Left hindlimb (tissue), 1 donor: ENCODE data around the gene ITPRID1.

ENCODE experiments used
- DNase-seq: peaks from one replicate; pipeline ENCODE4 v3.0.0-alpha.2; 2018

Gene ITPRID1

GRCh38 chr7:31642681-31643115 lies 128.8 kb downstream of the ITPRID1 start:
- DNase-seq: no peak

GRCh38 chr7:31646942-31647341 lies 133.1 kb downstream of the ITPRID1 start:
- no peak for DNase-seq

GRCh38 chr7:31647511-31647910 lies 133.6 kb downstream of the ITPRID1 start:
- no peak for DNase-seq

- DNase-seq: no peak
Observed at GRCh38 chr7:31648288-31648687, 134.4 kb downstream of the ITPRID1 start.

DNA sequence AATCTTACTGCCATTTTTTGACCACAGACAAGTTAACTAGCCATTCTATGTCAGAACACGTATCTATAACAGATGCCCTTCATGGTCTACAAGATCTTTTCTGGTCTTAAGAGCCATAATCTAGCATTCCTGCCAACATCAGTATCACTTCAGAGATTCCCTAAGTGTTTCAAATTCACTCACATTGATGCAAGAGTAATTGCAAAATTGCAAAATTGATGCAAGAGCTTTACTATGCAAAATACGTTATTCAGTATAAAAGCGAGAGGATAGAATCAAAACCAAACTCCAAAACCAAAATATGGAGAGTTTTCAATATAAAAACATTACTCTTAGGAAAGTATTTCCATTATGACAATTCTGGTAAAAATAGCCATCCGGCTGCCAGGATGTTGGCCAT lies 135.0 kb downstream of the ITPRID1 start:
- no peak for DNase-seq

GRCh38 chr7:31651234-31652062 lies 137.6 kb downstream of the ITPRID1 start:
- DNase-seq: no peak

GRCh38 chr7:31652063-31652326 lies 138.1 kb downstream of the ITPRID1 start:
- DNase-seq: no peak

GRCh38 chr7:31663072-31663471 lies 149.2 kb downstream of the ITPRID1 start:
- no peak for DNase-seq

DNA sequence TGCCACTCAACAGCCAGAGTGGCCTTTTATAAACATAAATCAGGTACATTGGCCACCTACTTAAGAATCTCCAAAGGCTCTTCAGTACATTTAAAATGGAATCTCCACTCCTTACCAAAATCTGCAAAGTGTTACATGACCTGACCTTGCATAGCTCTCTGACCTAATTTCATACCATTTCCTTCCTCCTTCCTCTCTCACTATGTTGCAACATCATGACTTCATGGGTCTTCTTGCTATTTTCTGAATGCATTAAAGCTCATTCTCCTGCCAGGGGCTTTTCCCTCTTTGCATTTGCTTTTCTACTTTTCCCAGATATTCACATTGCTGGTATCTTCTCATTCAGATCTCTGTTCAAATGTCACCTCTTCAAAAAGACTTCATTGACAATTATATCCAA lies 151.0 kb downstream of the ITPRID1 start:
- no peak for DNase-seq

DNA sequence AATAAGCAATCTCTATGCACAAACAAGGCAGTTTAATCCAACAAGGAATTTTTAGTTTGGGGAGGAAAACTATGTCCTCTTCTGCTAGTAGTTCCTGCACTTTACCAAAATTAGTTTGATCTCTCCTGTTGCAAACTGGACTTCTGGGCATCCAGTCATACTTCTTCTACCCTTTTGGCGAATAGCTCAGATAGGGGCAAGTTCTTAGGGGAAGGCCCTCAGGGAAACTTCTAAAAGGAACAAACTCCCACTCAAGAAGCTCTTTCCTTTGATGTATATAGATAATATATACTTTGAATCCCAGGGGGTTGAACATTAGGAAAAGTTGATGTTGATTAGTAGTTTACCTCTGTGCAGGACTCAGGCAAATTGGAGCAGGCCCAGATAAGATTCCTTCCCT lies 151.7 kb downstream of the ITPRID1 start:
- DNase-seq: no peak

GRCh38 chr7:31669461-31669860 lies 155.6 kb downstream of the ITPRID1 start:
- DNase-seq: no peak

DNA sequence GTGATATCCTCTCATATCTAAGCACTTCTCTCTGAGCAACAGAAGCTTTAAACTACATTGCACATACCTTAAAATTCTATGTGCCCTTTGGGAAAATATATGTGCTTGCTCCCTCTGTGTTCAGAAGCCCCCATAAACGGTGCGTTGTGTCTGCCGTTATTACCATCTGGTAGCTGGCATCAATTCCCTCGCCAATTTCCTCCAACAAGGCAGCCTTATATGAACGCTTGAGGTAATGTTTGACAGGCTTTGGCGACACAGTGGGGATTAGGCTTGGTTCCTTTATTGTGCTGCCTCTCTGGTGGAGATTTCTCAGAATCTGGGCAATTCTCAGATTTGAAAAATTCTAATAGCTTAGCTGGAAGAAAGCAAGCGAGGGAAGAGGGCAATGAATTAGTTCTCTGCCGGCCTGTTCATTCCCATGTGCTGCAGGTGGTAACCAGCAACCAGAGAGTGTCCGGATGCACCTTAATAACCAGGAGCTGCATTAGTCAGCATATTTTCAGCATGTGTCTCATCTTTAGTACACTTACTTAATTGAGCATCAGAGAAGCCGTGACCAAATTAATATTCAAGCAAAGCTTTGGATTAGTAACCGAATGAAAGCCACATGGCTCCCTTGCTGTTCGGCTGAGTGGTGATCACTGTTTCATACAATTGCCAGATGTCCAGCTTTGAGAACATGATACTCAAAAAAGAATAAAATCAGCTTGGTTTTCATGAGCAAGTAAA lies 165.8 kb downstream of the ITPRID1 start:
- DNase-seq: no peak

GRCh38 chr7:31683445-31684225 lies 169.7 kb downstream of the ITPRID1 start:
- DNase-seq: no peak

GRCh38 chr7:31687024-31687748 lies 173.3 kb downstream of the ITPRID1 start, which contains the start of gene PPP1R17:
TSS of gene PPP1R17 (plus strand) at chr7:31687215. CDS start at chr7:31692442, 5,227 bp downstream.
- DNase-seq: no peak

DNA sequence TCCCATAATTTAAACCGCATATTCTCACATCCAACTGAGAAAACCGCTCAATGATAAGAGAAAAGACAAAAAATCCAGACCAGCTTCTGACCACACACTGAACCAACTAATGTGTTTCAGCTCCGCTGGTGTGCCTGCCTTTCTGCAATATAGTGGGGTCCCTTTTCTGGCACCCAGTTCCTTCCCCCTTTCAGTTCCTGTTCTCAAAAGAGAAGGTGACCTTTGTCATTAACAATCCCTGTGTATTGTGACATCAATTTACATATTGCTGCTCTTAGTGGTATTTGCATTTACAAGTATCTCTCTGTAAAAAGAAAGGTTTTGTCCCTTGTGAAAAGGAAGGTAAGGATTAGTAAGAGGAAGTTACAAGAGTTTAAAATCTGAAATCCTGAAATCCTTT lies 174.5 kb downstream of the ITPRID1 start:
- DNase-seq: no peak

DNA sequence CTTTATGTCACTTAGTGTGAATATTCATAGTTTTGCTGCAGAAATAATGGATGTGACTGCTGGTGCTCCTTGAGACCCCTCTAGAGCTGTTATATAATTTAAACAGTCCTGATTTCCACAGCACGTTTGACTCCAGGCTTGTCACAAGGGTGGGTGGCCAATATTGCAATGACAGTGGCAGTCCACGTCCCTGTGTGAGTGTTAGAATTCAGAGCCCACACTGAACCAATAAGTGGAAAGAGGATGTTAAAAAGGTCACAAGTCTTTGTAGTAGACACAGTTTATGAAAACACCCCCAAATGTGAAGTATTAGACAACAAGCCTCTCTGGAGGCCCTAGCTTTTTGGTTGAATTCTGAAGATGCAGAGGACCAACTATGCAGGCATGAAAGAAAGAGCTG lies 175.1 kb downstream of the ITPRID1 start:
- DNase-seq: no peak

GRCh38 chr7:31690935-31691334 lies 177.0 kb downstream of the ITPRID1 start:
- DNase-seq: no peak

GRCh38 chr7:31692451-31692850 lies 178.6 kb downstream of the ITPRID1 start:
- no peak for DNase-seq

DNA sequence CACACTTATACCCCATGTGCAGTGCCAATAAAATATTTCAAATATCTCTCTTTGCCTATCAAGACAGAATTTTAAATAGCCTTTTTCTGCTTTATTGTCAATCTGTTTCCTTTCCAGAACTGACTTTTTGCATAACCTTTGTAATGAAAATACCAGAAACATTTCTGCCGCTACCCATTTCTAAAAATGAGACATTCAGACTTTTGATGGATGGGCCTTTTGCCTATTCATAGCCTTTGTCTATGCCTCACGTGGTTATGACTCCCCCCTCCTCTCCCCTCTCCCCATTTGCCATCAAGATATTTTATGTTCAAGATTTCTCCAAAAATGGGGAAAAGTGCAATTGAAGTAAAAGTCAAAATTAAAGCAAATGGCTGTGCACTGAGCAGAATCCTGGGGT lies 179.0 kb downstream of the ITPRID1 start:
- no peak for DNase-seq

DNA sequence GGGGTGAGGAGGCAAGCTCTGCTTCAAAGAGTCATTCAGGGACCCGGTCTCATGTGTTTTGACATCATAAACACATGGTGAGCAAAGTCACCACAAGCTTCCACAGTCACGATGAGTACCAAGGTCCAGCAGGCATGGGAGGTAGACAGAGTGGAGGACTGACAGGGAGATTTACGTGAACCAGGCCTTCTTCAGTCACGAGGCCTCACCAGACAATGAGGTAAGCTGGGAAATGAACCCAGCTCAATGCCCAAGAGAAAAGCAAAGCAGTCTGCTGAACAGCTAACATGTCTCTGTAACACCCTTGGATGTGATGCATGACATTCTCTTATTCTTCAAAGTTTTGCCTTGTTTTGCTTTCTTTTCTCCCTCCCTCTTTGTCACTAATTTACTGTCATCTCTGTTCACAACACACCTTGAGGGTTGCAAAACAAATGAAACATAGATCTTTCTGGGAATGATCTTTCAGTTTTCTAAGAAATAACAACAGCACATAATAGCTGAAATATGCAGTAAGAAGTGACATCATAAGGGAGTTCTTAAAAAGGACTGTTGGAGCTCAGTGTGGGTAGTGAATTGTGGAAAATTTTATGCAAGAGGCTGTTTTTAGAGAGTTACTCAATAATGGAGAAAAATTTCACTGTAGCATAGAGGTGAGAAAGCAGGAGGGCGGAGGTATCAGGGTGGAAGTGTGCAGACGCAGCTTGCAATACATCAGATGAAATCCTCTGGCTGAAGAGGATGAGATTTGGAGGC lies 182.1 kb downstream of the ITPRID1 start:
- no peak for DNase-seq

DNA sequence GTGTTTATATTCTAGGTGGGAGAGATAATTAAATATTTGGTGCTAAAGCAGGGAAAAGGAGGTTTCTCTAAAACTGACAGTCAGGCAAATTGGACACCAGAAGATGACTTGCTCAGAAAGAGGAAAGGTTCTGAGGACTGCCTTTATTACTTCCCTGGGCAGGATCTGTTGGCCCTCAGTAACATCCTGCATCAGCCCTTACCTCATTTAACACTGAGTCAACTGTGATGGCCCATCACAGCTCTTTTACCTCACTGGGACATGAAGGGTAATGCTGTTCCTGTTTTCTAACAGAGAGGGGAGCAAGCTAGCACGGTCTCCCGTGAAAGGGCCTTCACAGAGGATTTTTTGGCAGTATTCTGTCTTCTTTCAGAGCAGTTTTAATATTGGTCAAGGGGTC lies 185.2 kb downstream of the ITPRID1 start:
- no peak for DNase-seq

GRCh38 chr7:31702354-31702753 lies 188.5 kb downstream of the ITPRID1 start:
- no peak for DNase-seq
